HCT116 (cell line): Measurements from ENCODE around the gene CFAP77.

Experiments
- MAX ChIP-seq: IDR thresholded peaks from 2 replicates; pipeline ENCODE4 v1.6.1; 2012
- SP1 ChIP-seq: IDR thresholded peaks from 2 replicates; pipeline ENCODE4 v1.6.1; 2012; ENCODE audit warnings: low read depth

- TF ChIP-seq MAX (no peak), SP1 (no peak)
These were observed 146.7 kb downstream of the CFAP77 start for GRCh38 chr9:132556714-132557113.
